Measurements from ENCODE around the gene CLCN3. TPM values are rescaled to one million over a fixed set of nuclear protein-coding genes. Genes with fewer than 3 reads are reported as not detected.

Gene CLCN3
- total and polyA plus RNA-seq, 2 of the 13 experiments (the other 11 are each of a cell fraction or from before 2014, with no cell fraction given): 13.6 to 23.7 TPM

DNA sequence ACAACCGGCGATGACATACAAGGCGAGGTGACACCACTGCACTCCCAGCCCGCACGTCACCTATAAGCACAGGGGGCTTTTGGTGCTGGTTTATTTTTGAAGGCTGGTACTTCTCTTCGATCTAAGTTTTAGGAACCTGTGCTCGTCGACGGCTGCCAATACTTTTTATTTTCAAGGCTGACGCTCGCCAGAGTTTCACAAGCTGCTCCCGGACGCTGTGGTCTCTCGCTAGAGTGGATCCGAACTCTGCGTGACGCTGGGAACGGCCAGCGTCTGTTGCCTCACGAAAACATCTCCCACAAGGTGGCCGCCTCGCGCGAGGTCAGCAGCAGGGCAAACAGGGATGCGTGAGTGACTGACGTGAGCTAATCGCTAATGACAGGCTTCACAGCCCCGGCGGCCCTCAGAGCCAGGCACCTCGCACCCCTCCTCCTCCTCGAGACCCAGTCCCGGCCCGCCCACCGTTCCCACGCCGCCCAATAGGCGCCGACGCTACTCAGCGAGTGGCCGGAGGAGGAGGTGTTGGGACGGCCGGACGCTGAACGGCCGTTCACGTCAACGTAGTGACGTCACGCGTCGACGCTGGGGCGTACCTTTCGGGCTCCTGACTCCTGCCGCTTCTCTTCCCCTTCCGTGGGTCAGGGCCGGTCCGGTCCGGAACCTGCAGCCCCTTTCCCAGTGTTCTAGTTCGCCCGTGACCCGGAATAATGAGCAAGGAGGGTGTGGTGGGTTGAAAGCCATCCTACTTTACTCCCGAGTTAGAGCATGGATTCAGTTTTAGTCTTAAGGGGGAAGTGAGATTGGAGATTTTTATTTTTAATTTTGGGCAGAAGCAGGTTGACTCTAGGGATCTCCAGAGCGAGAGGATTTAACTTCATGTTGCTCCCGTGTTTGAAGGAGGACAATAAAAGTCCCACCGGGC, at the start of gene CLCN3 (continued):
- TF ChIP-seq ZNF615 (CRISPR knock-in tag; IDR thresholded peaks at IDR 0.05; ENCODE audit: borderline replicate concordance): no peak
- TF ChIP-seq ZNF749 (CRISPR knock-in tag; IDR thresholded peaks at IDR 0.05; ENCODE audit: borderline replicate concordance): no peak; the same call in 1 of the 2 replicates
- TF ChIP-seq, protein P1, sequence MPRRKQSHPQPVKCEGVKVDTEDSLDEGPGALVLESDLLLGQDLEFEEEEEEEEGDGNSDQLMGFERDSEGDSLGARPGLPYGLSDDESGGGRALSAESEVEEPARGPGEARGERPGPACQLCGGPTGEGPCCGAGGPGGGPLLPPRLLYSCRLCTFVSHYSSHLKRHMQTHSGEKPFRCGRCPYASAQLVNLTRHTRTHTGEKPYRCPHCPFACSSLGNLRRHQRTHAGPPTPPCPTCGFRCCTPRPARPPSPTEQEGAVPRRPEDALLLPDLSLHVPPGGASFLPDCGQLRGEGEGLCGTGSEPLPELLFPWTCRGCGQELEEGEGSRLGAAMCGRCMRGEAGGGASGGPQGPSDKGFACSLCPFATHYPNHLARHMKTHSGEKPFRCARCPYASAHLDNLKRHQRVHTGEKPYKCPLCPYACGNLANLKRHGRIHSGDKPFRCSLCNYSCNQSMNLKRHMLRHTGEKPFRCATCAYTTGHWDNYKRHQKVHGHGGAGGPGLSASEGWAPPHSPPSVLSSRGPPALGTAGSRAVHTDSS (CRISPR knock-in tag; conservative IDR thresholded peaks at IDR 0.05): no peak
- TF ChIP-seq ZNF598 (CRISPR knock-in tag; IDR thresholded peaks at IDR 0.05; ENCODE audit: borderline replicate concordance): no peak; the same call in 1 of the 2 replicates
- peak; percentile 86; the same call in 1 of the 2 replicates for TF ChIP-seq ZNF788 (CRISPR knock-in tag; IDR thresholded peaks at IDR 0.05; ENCODE audit: borderline replicate concordance)
- TF ChIP-seq FOXK2 (IDR thresholded peaks at IDR 0.05): no peak
- TF ChIP-seq ZSCAN12 (CRISPR knock-in tag; IDR thresholded peaks at IDR 0.05): no peak
- TF ChIP-seq, protein P2, sequence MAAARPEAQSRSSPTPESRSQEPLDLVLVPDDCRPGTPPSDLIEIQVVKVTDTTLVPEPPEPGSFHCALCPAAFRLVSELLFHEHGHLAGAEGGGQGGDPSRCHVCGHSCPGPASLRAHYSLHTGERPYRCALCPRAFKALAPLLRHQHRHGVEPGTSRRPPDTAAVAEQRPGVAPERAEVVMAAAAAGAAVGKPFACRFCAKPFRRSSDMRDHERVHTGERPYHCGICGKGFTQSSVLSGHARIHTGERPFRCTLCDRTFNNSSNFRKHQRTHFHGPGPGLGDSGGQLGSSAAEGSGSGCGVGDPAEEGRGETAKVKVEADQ (CRISPR knock-in tag; IDR thresholded peaks at IDR 0.05; ENCODE audit: borderline replicate concordance): peak; percentile 90; the same call in 1 of the 2 replicates
- TF ChIP-seq ZNF138 (CRISPR knock-in tag; IDR thresholded peaks at IDR 0.05; ENCODE audit: low read depth): no peak; the same call in 1 of the 2 replicates
- TF ChIP-seq DR1 (CRISPR knock-in tag; IDR thresholded peaks at IDR 0.05): peak; percentile 90
- peak; percentile 55; the same call in 1 of the 2 replicates for TF ChIP-seq ZNF556 (CRISPR knock-in tag; IDR thresholded peaks at IDR 0.05; ENCODE audit: borderline replicate concordance)
- TF ChIP-seq TFDP2 (CRISPR knock-in tag; IDR thresholded peaks at IDR 0.05): peak; percentile 67
- peak; percentile 76; the same call in 1 of the 2 replicates for TF ChIP-seq ARNTL (CRISPR knock-in tag; IDR thresholded peaks at IDR 0.05)
- TF ChIP-seq HDAC2 (CRISPR knock-in tag; IDR thresholded peaks at IDR 0.05): peak; percentile 67
- TF ChIP-seq KLF9 (CRISPR knock-in tag; IDR thresholded peaks at IDR 0.05; ENCODE audit: low read depth): 0 out of 2 replicates have a peak, but pooled peaks have one; percentile 52
- no peak for TF ChIP-seq ZNF253 (CRISPR knock-in tag; IDR thresholded peaks at IDR 0.05; ENCODE audit: borderline replicate concordance)
- TF ChIP-seq ZNF33B (CRISPR knock-in tag; IDR thresholded peaks at IDR 0.05): peak; percentile 54; the same call in 1 of the 2 replicates
- TF ChIP-seq PRMT3 (CRISPR knock-in tag; IDR thresholded peaks at IDR 0.05; ENCODE audit: borderline replicate concordance, low read depth): no peak
- TF ChIP-seq ZNF503 (CRISPR knock-in tag; IDR thresholded peaks at IDR 0.05): no peak
- TF ChIP-seq NFKB2 (CRISPR knock-in tag; IDR thresholded peaks at IDR 0.05; ENCODE audit: borderline replicate concordance): peak; percentile 52; the same call in 1 of the 2 replicates

Data from HepG2 (cell line).